Right atrium auricular region (tissue), 2 donors: ENCODE data around the gene PSME3IP1. TPM values are rescaled to one million over a fixed set of nuclear protein-coding genes. Genes with fewer than 3 reads are reported as not detected.

Experiments used
- DNase-seq: peaks from one replicate; pipeline ENCODE4 v3.0.0-alpha.2; 2019; ENCODE audit warnings: low spot score
- H3K27ac ChIP-seq, 2 donors: fragments of 200-600 bp; sonication (generic); 1 replicate in 1 of 2; 2 replicates in 1 of 2; pipeline ENCODE4 v1.5.1; 2016 to 2019
- H3K27me3 ChIP-seq, 2 donors: fragments of 200-600 bp; sonication (generic); one replicate each; pipeline versions ENCODE4 v1.5.1 to v1.6.0; 2017 to 2019
- H3K36me3 ChIP-seq: fragments of 200-600 bp; sonication (generic); one replicate; pipeline ENCODE4 v1.5.1; 2016
- H3K4me1 ChIP-seq, 2 donors: fragments of 200-600 bp; sonication (generic); one replicate each; pipeline versions ENCODE4 v1.5.1 to v1.6.0; 2017 to 2019
- H3K4me3 ChIP-seq, 2 donors: fragments of 200-600 bp; sonication (generic); 1 replicate in 1 of 2; 2 replicates in 1 of 2; pipeline ENCODE4 v1.5.1; 2017 to 2019; ENCODE audit warnings: mild to moderate bottlenecking in 1 of 2, moderate library complexity in 1 of 2
- H3K9me3 ChIP-seq, 2 donors: fragments of 200-600 bp; sonication (generic); one replicate each; pipeline ENCODE4 v1.5.1; 2019
- CTCF ChIP-seq, 2 donors: fragments of 200-600 bp; sonication (generic); IDR thresholded peaks; one replicate each; pipeline ENCODE4 v1.5.1; 2019; ENCODE audit warnings: antibody characterized with exemption in 2 of 2
- total RNA-seq, 2 donors: library from RNA; depleted of rRNA; stranded (reverse); fragments of >200 nt; gene quantifications; one replicate each; pipeline ENCODE4 v1.1.0, GENCODE V29; 2016

Gene PSME3IP1
- total RNA-seq, 2 donors from 2014 or later, result 55.7 to 79.0 TPM

GRCh38 chr16:57216968-57217367, 31.1 kb upstream of the PSME3IP1 start:
- TF ChIP-seq CTCF (IDR thresholded peaks at IDR 0.05), result no peak
- Histone ChIP-seq H3K4me3 (no peak overlapping the region), H3K9me3 (peaks cover 0 to 42% of the 10 kb centered on the region in 2 donors), H3K27me3 (no peaks in the 10 kb centered on the region), H3K4me1 (no peaks in the 10 kb centered on the region), H3K27ac (no peak overlapping the region), H3K36me3 (peaks cover 95% of the 10 kb centered on the region)
- DNase-seq, result no peak

DNA sequence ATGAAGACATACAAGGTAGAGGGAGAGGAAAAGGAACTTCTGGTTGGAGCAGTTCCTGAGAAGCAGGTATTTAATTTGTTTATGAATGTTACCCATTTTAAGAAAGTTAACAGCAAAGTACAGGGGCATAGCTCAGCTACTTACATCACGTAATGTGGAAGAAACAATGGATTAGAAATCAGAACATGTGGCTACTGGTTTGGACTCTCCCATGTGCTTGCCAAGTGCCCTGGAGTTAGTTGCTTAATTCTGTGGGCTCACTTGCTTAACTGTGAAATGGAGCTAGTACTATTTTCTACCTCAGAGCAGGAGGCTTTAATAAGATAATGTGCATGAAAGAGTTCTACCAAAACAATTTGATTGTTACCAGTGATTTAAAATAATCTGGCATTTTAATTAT, 27.6 kb upstream of the PSME3IP1 start:
- peaks cover 94% of the 10 kb centered on the region for H3K36me3 ChIP-seq
- no peak overlapping the region for H3K27ac ChIP-seq
- no peaks in the 10 kb centered on the region for H3K4me1 ChIP-seq
- H3K27me3 ChIP-seq, result no peaks in the 10 kb centered on the region
- no peak for DNase-seq
- no peak overlapping the region for H3K4me3 ChIP-seq
- H3K9me3 ChIP-seq, result peaks cover 0 to 33% of the 10 kb centered on the region in 2 donors
- TF ChIP-seq CTCF (IDR thresholded peaks at IDR 0.05), result no peak

- H3K27me3 ChIP-seq, result no peaks in the 10 kb centered on the region
- no peak for TF ChIP-seq CTCF (IDR thresholded peaks at IDR 0.05)
- no peak overlapping the region for H3K4me3 ChIP-seq
- no peak for DNase-seq
- peaks cover 86% of the 10 kb centered on the region for H3K36me3 ChIP-seq
- H3K27ac ChIP-seq, result no peak overlapping the region
- no peaks in the 10 kb centered on the region for H3K9me3 ChIP-seq
- no peaks in the 10 kb centered on the region for H3K4me1 ChIP-seq
Observed at GRCh38 chr16:57209780-57210179, 23.9 kb upstream of the PSME3IP1 start.

DNA sequence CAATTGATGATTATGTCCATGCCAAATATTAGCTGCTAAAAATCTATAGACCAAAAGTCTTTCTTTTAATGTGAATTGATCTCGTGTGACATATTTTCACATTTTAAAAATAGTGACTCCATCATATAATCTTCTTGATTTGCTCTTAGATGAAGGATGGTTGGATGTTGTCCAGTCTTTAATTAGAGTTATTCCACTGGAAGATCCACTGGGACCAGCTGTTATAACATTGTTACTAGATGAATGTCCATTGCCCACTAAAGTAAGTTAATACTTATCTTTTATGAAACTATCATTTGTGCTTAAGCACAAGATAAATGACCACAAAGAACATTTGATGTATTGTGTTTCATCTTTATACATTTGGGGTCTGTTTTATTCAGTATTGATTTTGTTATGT, 23.1 kb upstream of the PSME3IP1 start:
- Histone ChIP-seq H3K4me1 (no peaks in the 10 kb centered on the region), H3K27ac (no peak overlapping the region), H3K9me3 (no peaks in the 10 kb centered on the region), H3K4me3 (no peak overlapping the region), H3K36me3 (peaks cover 82% of the 10 kb centered on the region), H3K27me3 (no peaks in the 10 kb centered on the region)
- TF ChIP-seq CTCF (IDR thresholded peaks at IDR 0.05), result no peak
- DNase-seq, result no peak

GRCh38 chr16:57204675-57205074, 18.8 kb upstream of the PSME3IP1 start:
- no peak overlapping the region for H3K4me3 ChIP-seq
- peaks cover 43% of the 10 kb centered on the region for H3K36me3 ChIP-seq
- TF ChIP-seq CTCF (IDR thresholded peaks at IDR 0.05), result no peak
- H3K27ac ChIP-seq, result no peak overlapping the region
- DNase-seq, result no peak
- no peaks in the 10 kb centered on the region for H3K9me3 ChIP-seq
- H3K4me1 ChIP-seq, result no peaks in the 10 kb centered on the region
- H3K27me3 ChIP-seq, result no peaks in the 10 kb centered on the region

DNA sequence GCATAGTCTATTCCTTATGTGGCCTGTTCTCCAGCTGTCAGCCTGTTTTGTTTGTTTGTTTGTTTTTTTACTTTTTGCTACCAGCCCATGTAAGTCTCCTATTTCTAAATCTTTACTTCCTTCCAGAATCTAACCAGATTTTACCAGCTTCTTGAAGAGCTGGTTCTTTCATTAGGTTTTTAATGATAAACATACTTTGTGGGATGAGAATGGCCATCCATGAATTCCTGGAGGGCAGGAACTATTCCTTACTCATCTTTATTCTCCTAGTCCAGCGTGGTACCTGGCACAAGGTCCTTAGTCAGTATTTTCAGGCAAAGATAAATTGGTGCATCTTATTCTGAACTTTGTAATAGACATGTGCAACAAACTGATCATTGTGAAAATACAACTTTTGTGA, 17.6 kb upstream of the PSME3IP1 start:
- H3K4me1 ChIP-seq, result no peaks in the 10 kb centered on the region
- no peak for TF ChIP-seq CTCF (IDR thresholded peaks at IDR 0.05)
- H3K27ac ChIP-seq, result no peak overlapping the region
- no peak overlapping the region for H3K4me3 ChIP-seq
- DNase-seq, result no peak
- H3K27me3 ChIP-seq, result no peaks in the 10 kb centered on the region
- no peaks in the 10 kb centered on the region for H3K9me3 ChIP-seq
- peaks cover 34% of the 10 kb centered on the region for H3K36me3 ChIP-seq
